Occipital lobe (tissue), 3 donors: ENCODE data around the gene NBPF20. TPM values are rescaled to one million over a fixed set of nuclear protein-coding genes. Genes with fewer than 3 reads are reported as not detected.
"Not testable (repeated sequence)": the region's sequence is repeated elsewhere in the genome, so short reads cannot be mapped to it uniquely, and the experiment has no call there.

Experiments
- DNase-seq: peaks from one replicate; lab custom pipeline; 2025; lab: John Stamatoyannopoulos, UW
- small RNA-seq: library from RNA; depleted of rRNA; stranded (forward); fragments of <200 nt; gene quantifications from one replicate; pipeline ENCODE3, GENCODE V24; 2014
- total RNA-seq: library from RNA; depleted of rRNA; stranded (reverse); fragments of >200 nt; gene quantifications from one replicate; pipeline ENCODE4 v1.2.3, GENCODE V29; 2014

Gene NBPF20
- total RNA-seq, 1 donor from 2014 or later, result 4.8 TPM

DNA sequence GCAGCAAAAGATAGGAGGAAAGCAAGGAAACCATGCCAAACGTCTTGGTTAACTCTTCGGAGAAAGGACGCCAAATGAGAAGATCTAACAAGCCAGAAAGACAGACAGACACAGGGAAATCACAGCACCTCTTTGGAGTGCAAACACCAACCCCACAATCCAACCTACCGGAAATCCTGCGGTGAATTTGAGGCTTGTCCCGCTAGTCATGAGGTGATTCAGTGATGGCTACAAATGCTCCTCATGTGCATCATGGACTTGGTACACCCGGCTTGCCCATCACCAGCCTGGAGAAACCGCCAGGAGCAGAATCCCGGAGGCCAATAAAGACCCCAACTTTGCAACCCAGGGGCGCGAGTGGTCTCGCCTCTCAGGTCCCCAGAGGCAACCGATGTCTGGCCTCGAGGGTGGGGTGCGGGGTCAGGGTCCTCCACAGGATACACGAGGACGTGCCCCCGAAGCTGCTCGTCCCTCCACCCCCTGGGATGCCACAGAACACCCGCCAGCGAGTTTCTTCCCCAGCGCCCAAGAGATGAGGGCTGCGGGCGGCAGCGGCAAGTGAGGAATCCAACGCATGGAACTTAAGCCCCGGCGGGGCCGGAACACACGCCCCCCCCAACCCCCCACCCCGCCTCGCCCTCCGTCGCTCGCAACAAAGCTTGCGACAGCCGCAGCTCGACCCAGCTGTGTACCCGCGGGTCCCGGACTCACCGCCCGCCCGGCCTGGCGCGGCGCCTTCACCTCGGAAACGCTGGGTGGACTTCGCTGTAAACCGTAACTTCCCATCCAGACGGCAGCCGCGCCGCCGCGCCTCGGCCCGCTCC lies 579 bp downstream of the NBPF20 start:
- not testable (repeated sequence) for DNase-seq

DNA sequence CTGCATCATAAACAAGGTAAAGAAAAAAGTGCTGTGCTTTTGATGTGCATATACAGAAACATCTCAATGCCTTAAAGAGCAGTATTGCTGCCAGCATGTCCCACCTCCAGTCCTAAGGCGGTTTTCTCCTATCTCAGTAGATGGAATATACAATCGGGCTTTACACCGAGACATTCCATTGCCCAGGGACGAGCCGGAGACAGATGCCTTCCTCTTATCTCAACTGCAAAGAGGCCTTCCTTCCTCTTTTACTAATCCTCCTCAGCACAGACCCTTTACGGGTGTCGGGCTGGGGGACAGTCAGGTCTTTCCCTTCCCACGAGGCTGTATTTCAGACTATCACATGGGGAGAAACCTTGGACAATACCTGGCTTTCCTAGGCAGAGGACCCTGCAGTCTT lies 10.3 kb downstream of the NBPF20 start:
- not testable (repeated sequence) for DNase-seq

DNA sequence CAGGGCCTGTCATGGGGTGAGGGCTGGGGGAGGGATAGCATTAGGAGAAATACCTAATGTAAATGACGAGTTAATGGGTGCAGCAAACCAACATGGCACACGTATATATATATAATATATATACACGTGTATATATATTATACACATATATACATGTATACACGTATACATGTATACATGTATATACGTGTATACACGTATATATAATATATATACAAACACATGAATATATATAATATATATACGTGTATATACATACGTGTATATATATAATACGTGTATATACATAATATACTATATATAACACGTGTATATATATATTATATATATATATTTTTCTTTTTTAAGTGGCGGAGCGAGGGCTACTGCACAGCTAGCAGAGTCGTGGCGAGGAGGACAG lies 18.1 kb downstream of the NBPF20 start:
- DNase-seq, result not testable (repeated sequence)

DNA sequence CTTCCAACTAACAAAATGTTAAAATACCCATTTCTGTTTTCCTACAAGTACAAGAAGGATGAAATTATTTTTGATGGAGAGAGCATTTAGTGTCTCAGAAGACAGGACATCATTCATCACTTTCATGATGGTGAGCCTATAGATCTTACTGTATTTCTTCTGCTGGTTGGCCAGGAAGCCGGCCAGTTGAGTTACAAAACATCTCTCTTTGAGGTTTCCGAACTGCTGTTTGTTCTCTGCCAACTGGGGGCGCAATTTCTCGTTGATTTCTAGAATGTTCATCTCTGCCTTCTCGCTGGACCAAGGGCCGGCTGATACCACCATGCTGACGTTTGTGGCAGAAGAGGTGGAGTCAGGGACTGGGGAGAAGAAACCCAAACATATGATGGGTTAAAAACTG lies 20.5 kb downstream of the NBPF20 start:
- DNase-seq, result not testable (repeated sequence)

DNA sequence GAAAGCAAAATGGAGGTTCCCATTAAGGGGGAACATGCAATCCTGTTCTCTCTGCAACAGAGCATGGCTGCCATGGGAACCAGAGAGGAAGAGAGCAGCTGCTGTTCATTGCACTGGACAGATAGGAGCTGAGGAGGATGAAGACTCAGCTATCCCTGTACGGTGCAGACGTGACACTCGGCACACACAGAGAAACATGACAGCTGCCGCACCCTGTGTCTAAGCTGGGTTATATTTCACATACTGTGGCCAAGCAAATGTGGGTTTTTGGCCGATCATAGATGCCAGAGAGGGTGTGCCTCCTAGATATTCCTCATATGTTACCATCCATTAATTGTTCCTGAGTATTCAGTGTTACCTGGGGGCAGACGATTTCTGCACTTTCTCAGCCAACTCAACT lies 24.7 kb downstream of the NBPF20 start:
- not testable (repeated sequence) for DNase-seq

Small RNAs within 50 kb of the gene (small RNA-seq; reads per million reads assigned to genes)
- 0.61 reads per million, percentile 58 among the genes with 10 or more reads in this experiment for gene RF00003

Other genes with a start within 250 kb of the NBPF20 start
- not detected for gene PPIAL4D, start 183.4 kb downstream of the NBPF20 start, total RNA-seq
- 38.4 TPM for gene GPR89A, start 182.4 kb upstream of the NBPF20 start, total RNA-seq